CD4-positive, alpha-beta T cell (primary cell): Measurements from ENCODE around the gene CD47. TPM values are rescaled to one million over a fixed set of nuclear protein-coding genes. Genes with fewer than 3 reads are reported as not detected.

Experiments
- ATAC-seq: fragments of 200-7000 bp; cut with Tn5 transposase; one replicate; pipeline ENCODE4 v1.10.0; 2022; ENCODE audit warnings: mild to moderate bottlenecking; ENCODE audit not compliant: poor library complexity
- CTCF ChIA-PET: fragments of 350-600 bp; sonication (Branson Sonifier 250); formaldehyde crosslinking; loops from one replicate; lab custom pipeline; 2021; ENCODE audit warnings: antibody characterized with exemption, inconsistent platforms; lab: Charles Lee
- POLR2A ChIA-PET: fragments of 350-600 bp; sonication (Branson Sonifier 250); formaldehyde crosslinking; loops from one replicate; lab custom pipeline; 2021; ENCODE audit warnings: antibody characterized with exemption, inconsistent platforms; lab: Charles Lee
- DNase-seq, 14 experiments: peaks; one replicate each; pipeline ENCODE4 v3.0.0-alpha.2; 2013 to 2020; ENCODE audit warnings: mixed read lengths in 2 of 14
- H3K27ac ChIP-seq, 2 donors: one replicate each; pipeline versions ENCODE4 v1.5.1 to v1.7.0; 2013; ENCODE audit warnings: low read length in 2 of 2, low read depth in 1 of 2, mild to moderate bottlenecking in 1 of 2
- H3K27me3 ChIP-seq, 2 experiments: 1 replicate in 1 of 2; 2 replicates in 1 of 2; pipeline versions ENCODE4 v1.6.1 to v1.7.0; 2013; ENCODE audit warnings: low read length in 2 of 2, control low read depth in 1 of 2, mild to moderate bottlenecking in 1 of 2, moderate library complexity in 1 of 2; ENCODE audit not compliant: insufficient read depth in 2 of 2, control insufficient read depth in 1 of 2
- H3K36me3 ChIP-seq: one replicate; pipeline ENCODE4 v1.6.1; 2013; ENCODE audit warnings: low read length, control low read depth; ENCODE audit not compliant: insufficient read depth
- H3K4me1 ChIP-seq: one replicate; pipeline ENCODE4 v1.6.1; 2013; ENCODE audit warnings: low read length, control low read depth; ENCODE audit not compliant: insufficient read depth
- H3K4me3 ChIP-seq: one replicate; pipeline ENCODE4 v1.5.1; 2013; ENCODE audit warnings: mild to moderate bottlenecking, low read length, moderate library complexity
- H3K9me3 ChIP-seq, 2 experiments: 1 replicate in 1 of 2; 2 replicates in 1 of 2; pipeline versions ENCODE4 v1.6.1 to v1.7.0; 2013; ENCODE audit warnings: low read length in 2 of 2, mild to moderate bottlenecking in 2 of 2, control low read depth in 1 of 2, moderate library complexity in 1 of 2; ENCODE audit not compliant: control insufficient read depth in 1 of 2, insufficient read depth in 1 of 2
- H3K27ac Mint-ChIP-seq: one replicate; pipeline ENCODE4 v1.8.0; 2020; ENCODE audit warnings: mixed read lengths
- H3K27me3 Mint-ChIP-seq: one replicate; pipeline ENCODE4 v1.8.0; 2021; ENCODE audit warnings: mixed read lengths
- H3K36me3 Mint-ChIP-seq: one replicate; pipeline ENCODE4 v1.8.0; 2021; ENCODE audit warnings: low read depth, mixed read lengths
- H3K4me1 Mint-ChIP-seq: one replicate; pipeline ENCODE4 v1.8.0; 2021; ENCODE audit warnings: low read depth, mixed read lengths
- H3K4me3 Mint-ChIP-seq: one replicate; pipeline ENCODE4 v1.8.0; 2020; ENCODE audit warnings: mild to moderate bottlenecking, mixed read lengths
- H3K9me3 Mint-ChIP-seq: one replicate; pipeline ENCODE4 v1.8.0; 2020; ENCODE audit warnings: mixed read lengths
- intact Hi-C, 2 experiments: fragments of 100-400 bp; cut with DNase I in 1 of 2; cut with micrococcal nuclease in 1 of 2; formaldehyde crosslinking; loops; one replicate each; pipeline versions ENCODE4 v1.15.1 to v1.9.0; 2023 to 2025; cut with DNase I, micrococcal nuclease
- total RNA-seq, 174 experiments: library from RNA in 2 of 174; stranded (reverse) in 2 of 174; gene quantifications; one replicate each; pipeline ENCODE4 v1.2.3 and lab custom pipeline; 2021 to 2026
- TF ChIP-seq, protein P1 (sequence below): fragments of 200-600 bp; IDR thresholded peaks from one replicate; pipeline ENCODE4 v1.8.0; 2022; ENCODE audit warnings: antibody characterized with exemption, mild to moderate bottlenecking

The CD47 gene
- total RNA-seq, 2 experiments from 2014 or later, result 166 to 170 TPM

DNA sequence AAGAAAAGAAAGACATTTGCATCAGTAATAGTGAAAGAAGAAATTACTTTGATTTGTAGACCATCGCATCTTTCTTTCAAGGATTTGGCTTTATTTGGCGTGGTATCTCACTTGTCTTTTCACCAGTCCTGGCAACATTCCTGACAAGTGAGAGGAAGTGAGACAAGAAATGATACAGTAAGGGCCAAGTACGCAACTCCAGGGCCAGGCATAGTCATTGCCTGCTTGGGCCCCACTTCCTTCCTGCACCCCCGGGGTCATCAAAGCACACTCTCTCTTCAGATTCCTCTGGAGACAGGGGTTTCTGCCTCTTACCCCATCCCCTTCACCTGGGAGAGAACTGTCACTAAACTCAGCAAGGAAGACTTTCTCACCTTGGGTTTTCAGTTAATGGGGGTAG lies 55.1 kb downstream of the CD47 start:
- CTCF ChIA-PET, result no interaction called here

DNA sequence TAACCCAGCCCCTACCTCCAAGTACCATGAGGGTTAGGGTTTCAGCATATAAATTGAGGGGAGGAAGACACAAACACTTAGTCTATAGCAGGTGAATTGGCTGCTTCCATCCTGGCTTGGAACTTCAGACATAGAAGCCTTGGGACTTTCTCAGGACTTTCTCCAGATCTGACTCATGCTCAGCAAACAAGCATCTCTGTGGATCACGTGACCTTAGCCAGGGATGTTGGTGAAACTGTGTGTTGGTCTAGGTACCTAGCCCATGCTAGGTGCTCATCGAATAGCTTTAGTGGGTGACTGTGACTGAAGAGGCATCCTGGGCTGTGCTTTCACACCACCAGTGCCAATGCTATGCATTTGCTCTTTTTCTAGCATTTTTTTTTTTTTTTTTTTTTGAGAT lies 58.9 kb downstream of the CD47 start:
- Mint-ChIP-seq H3K4me1 (peaks cover 24% of the 10 kb centered on the region), H3K36me3 (peaks cover 87% of the 10 kb centered on the region), H3K9me3 (peaks cover 5% of the 10 kb centered on the region), H3K27me3 (no peaks in the 10 kb centered on the region), H3K27ac (no peak overlapping the region), H3K4me3 (no peak overlapping the region)
- Histone ChIP-seq H3K9me3 (peaks cover 0 to 5% of the 10 kb centered on the region in 2 experiments), H3K27me3 (no peaks in the 10 kb centered on the region), H3K4me3 (no peak overlapping the region), H3K27ac (no peak overlapping the region), H3K36me3 (peaks cover 12% of the 10 kb centered on the region), H3K4me1 (no peaks in the 10 kb centered on the region)
- CTCF ChIA-PET, result interaction anchor here (0.7 kb wide), 1 partner anchor 145 kb away, joined by 6 read pairs; no protein-coding TSS in a partner anchor
- intact Hi-C loops, result loop anchor here in 1 of 2 experiments (10.0 kb wide), 1 partner anchor 373 kb away; no protein-coding TSS in a partner anchor
- TF ChIP-seq, protein P1, sequence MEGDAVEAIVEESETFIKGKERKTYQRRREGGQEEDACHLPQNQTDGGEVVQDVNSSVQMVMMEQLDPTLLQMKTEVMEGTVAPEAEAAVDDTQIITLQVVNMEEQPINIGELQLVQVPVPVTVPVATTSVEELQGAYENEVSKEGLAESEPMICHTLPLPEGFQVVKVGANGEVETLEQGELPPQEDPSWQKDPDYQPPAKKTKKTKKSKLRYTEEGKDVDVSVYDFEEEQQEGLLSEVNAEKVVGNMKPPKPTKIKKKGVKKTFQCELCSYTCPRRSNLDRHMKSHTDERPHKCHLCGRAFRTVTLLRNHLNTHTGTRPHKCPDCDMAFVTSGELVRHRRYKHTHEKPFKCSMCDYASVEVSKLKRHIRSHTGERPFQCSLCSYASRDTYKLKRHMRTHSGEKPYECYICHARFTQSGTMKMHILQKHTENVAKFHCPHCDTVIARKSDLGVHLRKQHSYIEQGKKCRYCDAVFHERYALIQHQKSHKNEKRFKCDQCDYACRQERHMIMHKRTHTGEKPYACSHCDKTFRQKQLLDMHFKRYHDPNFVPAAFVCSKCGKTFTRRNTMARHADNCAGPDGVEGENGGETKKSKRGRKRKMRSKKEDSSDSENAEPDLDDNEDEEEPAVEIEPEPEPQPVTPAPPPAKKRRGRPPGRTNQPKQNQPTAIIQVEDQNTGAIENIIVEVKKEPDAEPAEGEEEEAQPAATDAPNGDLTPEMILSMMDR, result no peak
- ATAC-seq (no peak), DNase-seq (no peak)
- POLR2A ChIA-PET, result no interaction called here

More for the DNA sequence above, 55.1 kb downstream of the CD47 start:
- no peaks in the 10 kb centered on the region for H3K9me3 ChIP-seq
- no peaks in the 10 kb centered on the region for H3K4me1 ChIP-seq
- H3K27ac ChIP-seq, result no peak overlapping the region
- peaks cover 27% of the 10 kb centered on the region for H3K36me3 ChIP-seq
- POLR2A ChIA-PET, result no interaction called here
- peaks cover 78% of the 10 kb centered on the region for H3K36me3 Mint-ChIP-seq
- H3K4me1 Mint-ChIP-seq, result peaks cover 17% of the 10 kb centered on the region
- intact Hi-C loops, result loop anchor here in 1 of 2 experiments (5.0 to 10.0 kb wide), 2 partner anchors 47 to 369 kb away; no protein-coding TSS in a partner anchor
- TF ChIP-seq, protein P1, result no peak
- H3K27me3 Mint-ChIP-seq, result no peaks in the 10 kb centered on the region
- no peak for ATAC-seq
- H3K27ac Mint-ChIP-seq, result peak overlapping the region; percentile 72
- H3K4me3 ChIP-seq, result no peak overlapping the region
- peak in 2 of 14 experiments; percentile 14 to 20 for DNase-seq
- no peaks in the 10 kb centered on the region for H3K27me3 ChIP-seq
- H3K9me3 Mint-ChIP-seq, result no peaks in the 10 kb centered on the region
- H3K4me3 Mint-ChIP-seq, result no peak overlapping the region

DNA sequence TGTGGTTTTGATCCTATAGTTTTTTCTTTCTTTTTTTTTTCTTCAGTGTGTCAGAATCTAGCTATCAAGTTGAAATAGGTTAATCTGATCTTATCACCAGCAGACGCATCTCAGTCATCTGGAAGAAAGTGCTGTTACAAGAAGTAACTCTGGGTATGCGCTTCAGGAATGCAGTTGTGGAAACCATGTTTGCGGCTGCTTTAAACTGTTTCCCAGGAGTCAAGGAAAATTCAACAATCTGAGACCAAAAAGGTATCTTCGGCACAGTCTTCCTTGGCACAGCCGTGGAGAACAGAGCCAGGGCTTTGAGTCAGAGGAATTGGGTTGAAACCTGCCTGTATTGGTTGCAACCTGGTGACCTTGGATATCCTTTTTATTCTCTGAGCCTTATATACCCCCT lies 59.9 kb downstream of the CD47 start:
- no peak overlapping the region for H3K4me3 ChIP-seq
- peaks cover 12% of the 10 kb centered on the region for H3K36me3 ChIP-seq
- peaks cover 82% of the 10 kb centered on the region for H3K36me3 Mint-ChIP-seq
- TF ChIP-seq, protein P1, result no peak
- no peak overlapping the region for H3K4me3 Mint-ChIP-seq
- peaks cover 5% of the 10 kb centered on the region for H3K9me3 Mint-ChIP-seq
- no peak overlapping the region for H3K27ac Mint-ChIP-seq
- H3K9me3 ChIP-seq, result peaks cover 0 to 11% of the 10 kb centered on the region in 2 experiments
- no peaks in the 10 kb centered on the region for H3K27me3 ChIP-seq
- no peak overlapping the region for H3K27ac ChIP-seq
- ChIA-PET POLR2A (no interaction called here), CTCF (no interaction called here)
- DNase-seq (no peak), ATAC-seq (no peak)
- no peaks in the 10 kb centered on the region for H3K27me3 Mint-ChIP-seq
- no peaks in the 10 kb centered on the region for H3K4me1 ChIP-seq
- intact Hi-C loops, result loop anchor here in 1 of 2 experiments (10.0 kb wide), 1 partner anchor 374 kb away; no protein-coding TSS in a partner anchor
- peaks cover 16% of the 10 kb centered on the region for H3K4me1 Mint-ChIP-seq
